Esophagus muscularis mucosa (tissue), 3 donors: ENCODE results near the gene TENM4.

ENCODE experiments used
- CTCF ChIP-seq, 3 experiments: fragments of 200-600 bp in 2 of 3; fragments of 450-650 bp in 1 of 3; sonication (generic) in 2 of 3; IDR thresholded peaks; one replicate each; pipeline ENCODE4 v1.5.1; 2017 to 2019; ENCODE audit warnings: antibody characterized with exemption in 3 of 3, mild to moderate bottlenecking in 2 of 3, moderate library complexity in 1 of 3
- POLR2A ChIP-seq: fragments of 450-650 bp; IDR thresholded peaks from one replicate; pipeline ENCODE4 v1.6.1; 2017; ENCODE audit warnings: antibody characterized with exemption, moderate library complexity, mild to moderate bottlenecking, low read depth

- TF ChIP-seq CTCF (IDR thresholded peaks at IDR 0.05), result no peak
- no peak for TF ChIP-seq POLR2A
Observed at GRCh38 chr11:78949976-78950690, 490.7 kb downstream of the TENM4 start.
